Astrocyte (in vitro differentiated cells and primary cell): ENCODE measurements around the gene ADCK1. TPM values are rescaled to one million over a fixed set of nuclear protein-coding genes. Genes with fewer than 3 reads are reported as not detected.
"Not testable (repeated sequence)": the region's sequence is repeated elsewhere in the genome, so short reads cannot be mapped to it uniquely, and the experiment has no call there.

Source experiments
- DNase-seq: peaks from one replicate; pipeline ENCODE4 v3.0.0-alpha.2; 2010; ENCODE audit warnings: low read depth
- FAIRE-seq: peaks from 2 replicates; lab custom pipeline; 2011; peaks lifted over from hg19 to GRCh38; lab: Jason Lieb, UNC
- H2AFZ ChIP-seq: 2 replicates; pipeline ENCODE4 v1.6.0; 2012; ENCODE audit warnings: low read depth, low read length, inconsistent platforms
- H3K27ac ChIP-seq: 2 replicates; pipeline ENCODE4 v1.5.1; 2011; ENCODE audit warnings: low read depth, low read length, inconsistent platforms
- H3K27me3 ChIP-seq: 2 replicates; pipeline ENCODE4 v1.6.0; 2011; ENCODE audit warnings: low read length, inconsistent platforms; ENCODE audit not compliant: insufficient read depth
- H3K36me3 ChIP-seq: 2 replicates; pipeline ENCODE4 v1.5.1; 2011; ENCODE audit warnings: low read length, inconsistent platforms; ENCODE audit not compliant: insufficient read depth
- H3K4me1 ChIP-seq: 2 replicates; pipeline ENCODE4 v1.5.1; 2011; ENCODE audit warnings: low read length, inconsistent platforms; ENCODE audit not compliant: insufficient read depth
- H3K4me2 ChIP-seq: 2 replicates; pipeline ENCODE4 v1.6.0; 2012; ENCODE audit warnings: low read length, inconsistent platforms
- H3K4me3 ChIP-seq: 2 replicates; pipeline ENCODE4 v1.5.1; 2011; ENCODE audit warnings: low read depth, mild to moderate bottlenecking, low read length, inconsistent platforms; ENCODE audit not compliant: insufficient read depth
- H3K79me2 ChIP-seq: 2 replicates; pipeline ENCODE4 v1.6.0; 2012; ENCODE audit warnings: mild to moderate bottlenecking, low read length, inconsistent platforms; ENCODE audit not compliant: insufficient read depth
- H3K9ac ChIP-seq: 2 replicates; pipeline ENCODE4 v1.6.0; 2012; ENCODE audit warnings: mild to moderate bottlenecking, low read length, inconsistent platforms
- H3K9me3 ChIP-seq: 2 replicates; pipeline ENCODE4 v1.5.1; 2012; ENCODE audit warnings: low read depth, mild to moderate bottlenecking, low read length, inconsistent platforms; ENCODE audit not compliant: insufficient read depth
- H4K20me1 ChIP-seq: 2 replicates; pipeline ENCODE4 v1.6.0; 2012; ENCODE audit warnings: low read length, inconsistent platforms; ENCODE audit not compliant: insufficient read depth
- H3K27ac Mint-ChIP-seq: one replicate; pipeline ENCODE4 v1.8.0; 2021; ENCODE audit warnings: mild to moderate bottlenecking, mixed read lengths; ENCODE audit not compliant: unreplicated experiment
- H3K27me3 Mint-ChIP-seq: one replicate; pipeline ENCODE4 v1.8.0; 2021; ENCODE audit warnings: low read depth, mixed read lengths; ENCODE audit not compliant: unreplicated experiment
- H3K36me3 Mint-ChIP-seq: one replicate; pipeline ENCODE4 v1.8.0; 2021; ENCODE audit warnings: low read depth, mixed read lengths; ENCODE audit not compliant: unreplicated experiment
- H3K4me1 Mint-ChIP-seq: one replicate; pipeline ENCODE4 v1.8.0; 2021; ENCODE audit warnings: low read depth, mixed read lengths; ENCODE audit not compliant: unreplicated experiment
- H3K4me3 Mint-ChIP-seq: one replicate; pipeline ENCODE4 v1.8.0; 2021; ENCODE audit warnings: mild to moderate bottlenecking, moderate library complexity, mixed read lengths; ENCODE audit not compliant: unreplicated experiment
- H3K9me3 Mint-ChIP-seq: one replicate; pipeline ENCODE4 v1.8.0; 2021; ENCODE audit warnings: mild to moderate bottlenecking, mixed read lengths; ENCODE audit not compliant: unreplicated experiment
- CTCF ChIP-seq: IDR thresholded peaks from 2 replicates; pipeline ENCODE4 v1.5.1; 2011; ENCODE audit warnings: low read depth, mild to moderate bottlenecking, inconsistent platforms, low read length, moderate library complexity; ENCODE audit not compliant: insufficient read depth
- EZH2 ChIP-seq: IDR thresholded peaks from 2 replicates; pipeline ENCODE4 v1.6.1; 2012; ENCODE audit warnings: mild to moderate bottlenecking, low read length, inconsistent platforms; ENCODE audit not compliant: insufficient read depth
- total RNA-seq: library from RNA; stranded (reverse); gene quantifications from 2 replicates; pipeline ENCODE4 v1.2.1, GENCODE V29; 2021

ADCK1 gene
- total RNA-seq, 1 donor from 2014 or later, result 5.8 TPM

GRCh38 chr14:77809011-77809410 is 9.1 kb downstream of the ADCK1 start:
- TF ChIP-seq CTCF (no peak), EZH2 (no peak)
- Mint-ChIP-seq H3K36me3 (no peaks in the 10 kb centered on the region), H3K9me3 (no peaks in the 10 kb centered on the region), H3K4me3 (no peak overlapping the region), H3K27ac (no peak overlapping the region), H3K27me3 (no peaks in the 10 kb centered on the region), H3K4me1 (no peaks in the 10 kb centered on the region)
- H3K27me3 ChIP-seq, result no peaks in the 10 kb centered on the region
- H3K4me3 ChIP-seq, result no peak overlapping the region
- H3K4me2 ChIP-seq, result no peak overlapping the region
- H3K4me1 ChIP-seq, result no peaks in the 10 kb centered on the region
- H4K20me1 ChIP-seq, result no peaks in the 10 kb centered on the region
- no peak overlapping the region for H3K9ac ChIP-seq
- no peak overlapping the region for H3K27ac ChIP-seq
- no peak for FAIRE-seq
- DNase-seq, result no peak
- no peaks in the 10 kb centered on the region for H3K36me3 ChIP-seq
- H3K79me2 ChIP-seq, result no peaks in the 10 kb centered on the region
- H3K9me3 ChIP-seq, result no peaks in the 10 kb centered on the region
- H2AFZ ChIP-seq, result no peak overlapping the region

GRCh38 chr14:77812028-77812427 is 12.1 kb downstream of the ADCK1 start:
- H2AFZ ChIP-seq, result no peak overlapping the region

GRCh38 chr14:77812682-77813081 is 12.8 kb downstream of the ADCK1 start:
- H3K27me3 Mint-ChIP-seq, H3K9me3 ChIP-seq, H3K9ac ChIP-seq, H3K36me3 ChIP-seq, H4K20me1 ChIP-seq, H3K4me2 ChIP-seq, H3K4me3 ChIP-seq, FAIRE-seq, DNase-seq, H3K79me2 ChIP-seq, H3K4me1 ChIP-seq, H3K36me3 Mint-ChIP-seq, H3K9me3 Mint-ChIP-seq, H2AFZ ChIP-seq, H3K4me3 Mint-ChIP-seq, H3K27me3 ChIP-seq, H3K27ac Mint-ChIP-seq, H3K27ac ChIP-seq, H3K4me1 Mint-ChIP-seq: not testable (repeated sequence)

More at GRCh38 chr14:77812028-77812427, 12.1 kb downstream of the ADCK1 start:
- Mint-ChIP-seq H3K36me3 (peaks cover 1% of the 10 kb centered on the region), H3K27me3 (no peaks in the 10 kb centered on the region), H3K4me1 (no peaks in the 10 kb centered on the region), H3K4me3 (no peak overlapping the region), H3K27ac (no peak overlapping the region), H3K9me3 (no peaks in the 10 kb centered on the region)
- Histone ChIP-seq H3K4me2 (no peak overlapping the region), H3K27ac (no peak overlapping the region), H3K4me3 (no peak overlapping the region), H3K27me3 (no peaks in the 10 kb centered on the region), H3K9me3 (no peaks in the 10 kb centered on the region), H3K79me2 (no peaks in the 10 kb centered on the region), H3K9ac (no peak overlapping the region), H3K36me3 (no peaks in the 10 kb centered on the region), H3K4me1 (no peaks in the 10 kb centered on the region), H4K20me1 (no peaks in the 10 kb centered on the region)
- no peak for FAIRE-seq
- DNase-seq, result no peak
- no peak for TF ChIP-seq CTCF
- no peak for TF ChIP-seq EZH2
